ENCODE data around the gene ITPRID1.
"Not testable (repeated sequence)": the region's sequence is repeated elsewhere in the genome, so short reads cannot be mapped to it uniquely, and the experiment has no call there.

The ITPRID1 gene
- 0 to 5.2 (median 0) reads per million in 17 experiments for total RNA-seq

GRCh38 chr7:31513790-31514189 lies at the start of gene ITPRID1:
Gene ITPRID1 (plus strand): TSS chr7:31514090. CDS start chr7:31553025, 38,935 bp downstream.
- no peak for DNase-seq

GRCh38 chr7:31464601-31465000 lies 49.3 kb upstream of the ITPRID1 start:
- no peak for DNase-seq

- peak in 3 of 4 experiments; percentile 13 to 26 (median 14) for DNase-seq
Measured at GRCh38 chr7:31465285-31465684, 48.6 kb upstream of the ITPRID1 start.

- no peak for DNase-seq
Measured at GRCh38 chr7:31466036-31466435, 47.9 kb upstream of the ITPRID1 start.

- DNase-seq, result not testable (repeated sequence)
Measured at GRCh38 chr7:31470883-31471282, 43.0 kb upstream of the ITPRID1 start.

GRCh38 chr7:31475368-31475767 lies 38.5 kb upstream of the ITPRID1 start:
- DNase-seq, result no peak

GRCh38 chr7:31476073-31476745 lies 37.7 kb upstream of the ITPRID1 start:
- no peak for DNase-seq

- DNase-seq, result no peak
Measured at GRCh38 chr7:31476941-31477677, 36.8 kb upstream of the ITPRID1 start.

GRCh38 chr7:31478018-31478417 lies 35.9 kb upstream of the ITPRID1 start:
- no peak for DNase-seq

- peak; percentile 40 to 66 (median 54) for DNase-seq
Measured at GRCh38 chr7:31478721-31479120, 35.2 kb upstream of the ITPRID1 start.

GRCh38 chr7:31487071-31487470 lies 26.8 kb upstream of the ITPRID1 start:
- peak in 1 of 4 experiments; percentile 5 for DNase-seq

- no peak for DNase-seq
Measured at GRCh38 chr7:31487476-31487875, 26.4 kb upstream of the ITPRID1 start.

GRCh38 chr7:31488562-31489203 lies 25.2 kb upstream of the ITPRID1 start:
- DNase-seq, result peak; percentile 73 to 89 (median 82)

- DNase-seq, result no peak
Measured at GRCh38 chr7:31490796-31491314, 23.0 kb upstream of the ITPRID1 start.

GRCh38 chr7:31492086-31492485 lies 21.8 kb upstream of the ITPRID1 start:
- DNase-seq, result no peak

GRCh38 chr7:31493714-31494181 lies 20.1 kb upstream of the ITPRID1 start:
- DNase-seq, result peak in 2 of 4 experiments; percentile 6 to 10

GRCh38 chr7:31494421-31494820 lies 19.5 kb upstream of the ITPRID1 start:
- no peak for DNase-seq

GRCh38 chr7:31495653-31496052 lies 18.2 kb upstream of the ITPRID1 start:
- no peak for DNase-seq

GRCh38 chr7:31497516-31497915 lies 16.4 kb upstream of the ITPRID1 start:
- DNase-seq, result no peak

- DNase-seq, result no peak
Measured at GRCh38 chr7:31500656-31501055, 13.2 kb upstream of the ITPRID1 start.

- DNase-seq, result no peak
Measured at GRCh38 chr7:31508823-31509222, 5.1 kb upstream of the ITPRID1 start.

- no peak for DNase-seq
Measured at GRCh38 chr7:31512166-31512565, 1.7 kb upstream of the ITPRID1 start.

Measured in suppressor macrophage (primary cell).